Body of pancreas (tissue), 4 donors: ENCODE measurements around the gene LTB4R2. TPM values are rescaled to one million over a fixed set of nuclear protein-coding genes. Genes with fewer than 3 reads are reported as not detected.
A peak's percentile ranks its signal among the peaks of the same experiment; 100 is the strongest.

ENCODE experiments used
- ATAC-seq: fragments of 150-250 bp; one replicate; pipeline ENCODE4 v1.9.1; 2016
- DNase-seq, 4 donors: peaks; one replicate each; pipeline ENCODE4 v3.0.0-alpha.2; 2019
- H3K27ac ChIP-seq, 4 donors: fragments of 200-600 bp; sonication (generic); 1 replicate in 3 of 4; 2 replicates in 1 of 4; pipeline versions ENCODE4 v1.5.1 to v1.6.1; 2016 to 2019; ENCODE audit warnings: mild to moderate bottlenecking in 1 of 4, mixed read lengths in 1 of 4, moderate library complexity in 1 of 4
- H3K27me3 ChIP-seq, 2 donors: fragments of 200-600 bp; sonication (generic); one replicate each; pipeline ENCODE4 v1.6.0; 2016; ENCODE audit warnings: mild to moderate bottlenecking in 1 of 2
- H3K36me3 ChIP-seq, 2 donors: fragments of 200-600 bp; sonication (generic); replicated peaks in 1 of 2; 2 replicates each; pipeline ENCODE4 v1.5.1; 2016; ENCODE audit warnings: low read depth in 2 of 2; ENCODE audit not compliant: insufficient read depth in 1 of 2
- H3K4me1 ChIP-seq: fragments of 200-600 bp; sonication (generic); one replicate; pipeline ENCODE4 v1.6.0; 2016
- H3K4me3 ChIP-seq, 2 donors: fragments of 200-600 bp; sonication (generic); 1 replicate in 1 of 2; 2 replicates in 1 of 2; pipeline ENCODE4 v1.5.1; 2016 to 2019
- H3K9me3 ChIP-seq, 3 donors: fragments of 200-600 bp; sonication (generic); 1 replicate in 2 of 3; 2 replicates in 1 of 3; pipeline ENCODE4 v1.5.1; 2016
- POLR2A ChIP-seq, 3 donors: fragments of 450-650 bp; IDR thresholded peaks; one replicate each; pipeline ENCODE4 v1.6.1; 2016; ENCODE audit warnings: antibody characterized with exemption in 3 of 3, mild to moderate bottlenecking in 2 of 3
- WGBS, 2 donors: methylation state at CpG; one replicate each; pipeline ENCODE4 v1.1.5; 2017; 5-methylcytosine and 5-hydroxymethylcytosine counted together
- intact Hi-C: fragments of 100-400 bp; cut with DNase I; formaldehyde crosslinking; loops from one replicate; pipeline ENCODE4 v1.15.1; 2023
- total RNA-seq, 2 donors: library from RNA; depleted of rRNA; stranded (reverse); fragments of >200 nt; gene quantifications; one replicate each; pipeline ENCODE4 v1.1.0, GENCODE V29; 2016
- TF ChIP-seq, protein P1 (sequence below), 7 experiments: fragments of 450-650 bp in 4 of 7; fragments of 200-600 bp in 3 of 7; sonication (generic) in 3 of 7; IDR thresholded peaks; one replicate each; pipeline ENCODE4 v1.5.1; 2016 to 2019; ENCODE audit warnings: antibody characterized with exemption in 7 of 7

LTB4R2 gene
- total RNA-seq, 2 donors from 2014 or later: 10.9 to 31.3 TPM

DNA sequence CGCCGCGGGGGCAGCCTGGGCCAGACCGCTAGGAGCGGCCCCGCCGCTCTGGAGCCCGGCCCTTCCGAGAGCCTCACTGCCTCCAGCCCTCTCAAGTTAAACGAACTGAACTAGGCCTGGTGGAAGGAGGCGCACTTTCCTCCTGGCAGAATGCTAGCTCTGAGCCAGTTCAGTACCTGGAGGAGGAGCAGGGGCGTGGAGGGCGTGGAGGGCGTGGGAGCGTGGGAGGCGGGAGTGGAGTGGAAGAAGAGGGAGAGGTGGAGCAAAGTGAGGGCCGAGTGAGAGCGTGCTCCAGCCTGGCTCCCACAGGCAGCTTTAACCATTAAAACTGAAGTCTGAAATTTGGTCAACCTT, 6.6 kb downstream of the LTB4R2 start:
- intact Hi-C loops: no loop called here
- ATAC-seq: peak; percentile 7
- H3K9me3 ChIP-seq: no peaks in the 10 kb centered on the region
- H3K36me3 ChIP-seq: no peaks in the 10 kb centered on the region
- TF ChIP-seq POLR2A (IDR thresholded peaks at IDR 0.05): no peak
- TF ChIP-seq, protein P1, sequence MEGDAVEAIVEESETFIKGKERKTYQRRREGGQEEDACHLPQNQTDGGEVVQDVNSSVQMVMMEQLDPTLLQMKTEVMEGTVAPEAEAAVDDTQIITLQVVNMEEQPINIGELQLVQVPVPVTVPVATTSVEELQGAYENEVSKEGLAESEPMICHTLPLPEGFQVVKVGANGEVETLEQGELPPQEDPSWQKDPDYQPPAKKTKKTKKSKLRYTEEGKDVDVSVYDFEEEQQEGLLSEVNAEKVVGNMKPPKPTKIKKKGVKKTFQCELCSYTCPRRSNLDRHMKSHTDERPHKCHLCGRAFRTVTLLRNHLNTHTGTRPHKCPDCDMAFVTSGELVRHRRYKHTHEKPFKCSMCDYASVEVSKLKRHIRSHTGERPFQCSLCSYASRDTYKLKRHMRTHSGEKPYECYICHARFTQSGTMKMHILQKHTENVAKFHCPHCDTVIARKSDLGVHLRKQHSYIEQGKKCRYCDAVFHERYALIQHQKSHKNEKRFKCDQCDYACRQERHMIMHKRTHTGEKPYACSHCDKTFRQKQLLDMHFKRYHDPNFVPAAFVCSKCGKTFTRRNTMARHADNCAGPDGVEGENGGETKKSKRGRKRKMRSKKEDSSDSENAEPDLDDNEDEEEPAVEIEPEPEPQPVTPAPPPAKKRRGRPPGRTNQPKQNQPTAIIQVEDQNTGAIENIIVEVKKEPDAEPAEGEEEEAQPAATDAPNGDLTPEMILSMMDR (IDR thresholded peaks at IDR 0.05): no peak
- peaks cover 15% of the 10 kb centered on the region for H3K4me1 ChIP-seq
- H3K4me3 ChIP-seq: no peak overlapping the region
- H3K27ac ChIP-seq: peak overlapping the region in 1 of 4 donors; percentile 13
- no peak for DNase-seq
- 62 to 65% methylated on average over 11 to 18 of the region's 18 CpGs for whole genome bisulfite sequencing, 2 donors
- no peaks in the 10 kb centered on the region for H3K27me3 ChIP-seq

DNA sequence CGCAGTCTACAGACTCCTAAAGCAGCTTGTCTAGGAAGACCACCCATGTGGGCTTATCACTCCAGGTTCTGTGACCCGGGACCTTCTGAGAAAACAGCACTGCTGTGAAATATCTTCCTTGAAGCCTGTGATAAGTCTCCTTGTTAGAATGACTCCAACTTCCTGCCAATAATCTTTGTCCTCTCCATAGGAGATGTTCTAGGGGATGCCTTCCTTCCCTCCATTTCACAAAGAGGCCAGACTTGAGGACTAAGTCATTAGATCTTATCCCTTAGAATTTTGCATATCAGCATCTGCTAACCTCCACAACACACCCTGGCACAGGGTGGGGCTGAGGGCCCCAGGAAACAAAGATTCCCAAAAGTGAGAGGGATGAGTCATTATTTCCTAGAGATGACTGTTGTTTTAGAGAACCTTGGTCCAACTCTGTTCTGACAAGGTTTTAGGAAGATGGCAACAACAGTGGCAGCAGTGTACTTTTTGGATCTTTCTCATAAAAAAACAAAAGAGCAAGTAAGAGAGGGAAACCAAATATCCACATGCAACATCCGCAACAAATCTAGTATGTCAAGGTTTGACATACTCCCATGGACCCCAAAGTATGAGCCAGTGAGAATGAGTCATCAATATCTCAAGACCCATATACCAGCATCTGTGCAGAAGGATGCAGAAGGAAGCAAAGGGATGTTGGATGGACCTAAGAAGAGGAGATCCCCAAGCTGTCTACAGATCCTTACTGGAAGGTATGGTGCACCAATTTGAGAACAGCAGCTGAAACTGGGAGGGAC, 7.4 kb downstream of the LTB4R2 start:
- H3K36me3 ChIP-seq: no peaks in the 10 kb centered on the region
- no peak overlapping the region for H3K27ac ChIP-seq
- no peak overlapping the region for H3K4me3 ChIP-seq
- H3K9me3 ChIP-seq: no peaks in the 10 kb centered on the region
- ATAC-seq (no peak), DNase-seq (no peak)
- intact Hi-C loops: no loop called here
- H3K27me3 ChIP-seq: no peaks in the 10 kb centered on the region
- no peak for TF ChIP-seq POLR2A (IDR thresholded peaks at IDR 0.05)
- TF ChIP-seq, protein P1 (IDR thresholded peaks at IDR 0.05): no peak
- peaks cover 9% of the 10 kb centered on the region for H3K4me1 ChIP-seq
- WGBS, 2 donors: 72 to 84% methylated on average over 3 of the region's 3 CpGs

DNA sequence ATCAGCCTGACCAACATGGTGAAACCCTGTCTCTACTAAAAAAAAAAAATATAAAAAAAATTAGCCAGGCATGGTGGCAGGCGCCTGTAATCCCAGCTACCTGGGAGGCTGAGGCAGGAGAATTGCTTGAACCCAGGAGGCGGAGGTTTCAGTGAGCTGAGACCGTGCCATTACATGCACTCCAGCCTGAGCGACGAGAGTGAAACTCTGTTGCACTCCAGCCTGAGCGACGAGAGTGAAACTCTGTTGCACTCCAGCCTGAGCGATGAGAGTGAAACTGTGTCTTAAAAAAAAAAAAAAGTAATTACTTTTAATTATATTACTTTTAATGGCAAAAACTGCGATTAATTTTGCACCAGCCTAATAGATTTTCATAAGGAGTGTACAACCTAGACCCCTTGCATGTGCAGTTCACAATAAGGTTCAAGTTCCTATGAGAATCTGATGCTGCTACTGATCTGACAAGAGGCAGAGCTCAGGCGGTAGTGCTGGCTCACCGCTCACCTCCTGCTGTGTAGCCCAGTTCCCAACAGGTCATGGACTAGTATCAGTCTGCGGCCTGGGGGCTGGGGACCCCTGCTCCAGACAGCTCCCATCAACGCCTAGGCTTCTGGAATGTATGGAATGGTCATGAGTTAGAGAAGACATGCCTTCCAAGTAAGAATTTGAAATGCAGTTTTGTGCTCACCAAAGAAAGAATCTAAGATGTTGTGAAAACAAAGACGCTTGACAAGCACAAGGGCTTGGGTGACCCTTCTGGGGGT, 11.5 kb downstream of the LTB4R2 start:
- intact Hi-C loops: no loop called here
- H3K9me3 ChIP-seq: no peaks in the 10 kb centered on the region
- peaks cover 3% of the 10 kb centered on the region for H3K4me1 ChIP-seq
- no peaks in the 10 kb centered on the region for H3K36me3 ChIP-seq
- TF ChIP-seq, protein P1 (IDR thresholded peaks at IDR 0.05): no peak
- TF ChIP-seq POLR2A (IDR thresholded peaks at IDR 0.05): no peak
- no peak overlapping the region for H3K4me3 ChIP-seq
- H3K27me3 ChIP-seq: no peaks in the 10 kb centered on the region
- no peak overlapping the region for H3K27ac ChIP-seq
- WGBS, 2 donors: 75 to 81% methylated on average over 14 of the region's 14 CpGs
- ATAC-seq (no peak), DNase-seq (no peak)

DNA sequence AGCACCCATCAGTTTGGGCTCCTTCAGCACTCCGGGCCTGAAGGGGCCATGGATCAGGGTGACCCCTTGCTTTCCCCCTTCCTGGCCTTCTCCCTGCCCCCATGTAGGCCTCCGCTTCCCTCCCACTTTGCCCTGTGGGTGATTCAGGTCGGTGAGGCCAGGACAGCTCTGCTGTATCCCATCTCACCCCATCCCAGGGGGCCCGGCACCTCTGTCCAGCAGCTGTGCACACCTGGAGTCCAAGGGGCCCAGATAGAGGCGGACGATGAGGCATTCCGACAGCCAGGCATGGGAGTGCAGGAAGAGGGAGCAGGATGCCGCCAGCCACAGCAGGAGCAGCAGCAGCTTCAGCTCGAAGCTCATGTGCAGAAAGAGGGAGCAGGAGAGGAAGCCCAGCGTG, 12.7 kb downstream of the LTB4R2 start:
- H3K36me3 ChIP-seq: no peaks in the 10 kb centered on the region
- ATAC-seq (no peak), DNase-seq (no peak)
- no peaks in the 10 kb centered on the region for H3K27me3 ChIP-seq
- H3K4me1 ChIP-seq: no peaks in the 10 kb centered on the region
- H3K4me3 ChIP-seq: no peak overlapping the region
- H3K9me3 ChIP-seq: no peaks in the 10 kb centered on the region
- TF ChIP-seq, protein P1 (IDR thresholded peaks at IDR 0.05): no peak
- no peak for TF ChIP-seq POLR2A (IDR thresholded peaks at IDR 0.05)
- WGBS, 2 donors: 82% methylated on average over 3 to 10 of the region's 10 CpGs
- no peak overlapping the region for H3K27ac ChIP-seq
- intact Hi-C loops: no loop called here
